Thymus (tissue), 11 donors: Measurements from ENCODE around the gene CEP295NL. TPM values are rescaled to one million over a fixed set of nuclear protein-coding genes. Genes with fewer than 3 reads are reported as not detected.
"Not testable (repeated sequence)": the region's sequence is repeated elsewhere in the genome, so short reads cannot be mapped to it uniquely, and the experiment has no call there.

ENCODE experiments used
- DNase-seq, 9 donors: peaks; one replicate each; pipeline ENCODE4 v3.0.0-alpha.2; 2013; ENCODE audit warnings: low spot score in 9 of 9, low read depth in 6 of 9, missing footprints in 1 of 9
- H3K27ac ChIP-seq, 2 donors: one replicate each; pipeline ENCODE4 v1.5.1; 2013; ENCODE audit warnings: control low read depth in 1 of 2, low read depth in 1 of 2, low read length in 1 of 2, mild to moderate bottlenecking in 1 of 2, moderate library complexity in 1 of 2
- H3K27me3 ChIP-seq, 2 donors: one replicate each; pipeline ENCODE4 v1.5.1; 2013; ENCODE audit warnings: low read length in 1 of 2; ENCODE audit not compliant: control insufficient read depth in 2 of 2, insufficient read depth in 1 of 2
- H3K36me3 ChIP-seq, 2 donors: one replicate each; pipeline ENCODE4 v1.5.1; 2013; ENCODE audit warnings: low read length in 1 of 2, mild to moderate bottlenecking in 1 of 2, moderate library complexity in 1 of 2; ENCODE audit not compliant: control insufficient read depth in 2 of 2, insufficient read depth in 2 of 2
- H3K4me1 ChIP-seq, 2 donors: one replicate each; pipeline ENCODE4 v1.5.1; 2013; ENCODE audit warnings: low read length in 2 of 2; ENCODE audit not compliant: control insufficient read depth in 2 of 2, insufficient read depth in 2 of 2
- H3K4me3 ChIP-seq, 2 donors: one replicate each; pipeline ENCODE4 v1.5.1; 2013; ENCODE audit warnings: low read length in 2 of 2, control low read depth in 1 of 2, mild to moderate bottlenecking in 1 of 2
- H3K9me3 ChIP-seq, 2 donors: one replicate each; pipeline ENCODE4 v1.5.1; 2013; ENCODE audit warnings: low read length in 1 of 2, mild to moderate bottlenecking in 1 of 2; ENCODE audit not compliant: control insufficient read depth in 2 of 2, insufficient read depth in 1 of 2
- WGBS: extraction: QIAGEN DNeasy Blood & Tissue Kit; methylation state at CpG from one replicate; pipeline ENCODE4 v1.1.7; 2013; 5-methylcytosine and 5-hydroxymethylcytosine counted together
- polyA plus RNA-seq: library from polyadenylated mRNA; stranded (reverse); fragments of 200-250 nt; gene quantifications from one replicate; pipeline ENCODE4 v1.2.3, GENCODE V29; 2013
- total RNA-seq: library from RNA; stranded (reverse); fragments of 120-200 nt; gene quantifications from one replicate; pipeline ENCODE4 v1.2.4, GENCODE V29; 2013
- donor health status: healthy.

Gene CEP295NL
- total and polyA plus RNA-seq, 2 donors, result 0.38 to 0.50 TPM

GRCh38 chr17:78911543-78911942, 8.5 kb upstream of the CEP295NL start:
- not testable (repeated sequence) for H3K9me3 ChIP-seq, H3K27me3 ChIP-seq, H3K27ac ChIP-seq, DNase-seq, H3K4me3 ChIP-seq
- WGBS, result 91% methylated on average over 7 of the region's 7 CpGs
- Histone ChIP-seq H3K36me3 (peaks cover 18 to 30% of the 10 kb centered on the region in 2 donors), H3K4me1 (peaks cover 10 to 23% of the 10 kb centered on the region in 2 donors)

- H3K27ac ChIP-seq, result no peak overlapping the region
- H3K27me3 ChIP-seq, result no peaks in the 10 kb centered on the region
- no peak for DNase-seq
- no peaks in the 10 kb centered on the region for H3K9me3 ChIP-seq
- 76% methylated on average over 11 of the region's 11 CpGs for WGBS
- peaks cover 18 to 32% of the 10 kb centered on the region in 2 donors for H3K36me3 ChIP-seq
- H3K4me1 ChIP-seq, result peaks cover 1 to 14% of the 10 kb centered on the region in 2 donors
- H3K4me3 ChIP-seq, result no peak overlapping the region
Measured at GRCh38 chr17:78910497-78911284, 7.7 kb upstream of the CEP295NL start.

- Histone ChIP-seq H3K9me3 (no peaks in the 10 kb centered on the region), H3K4me3 (no peak overlapping the region), H3K27ac (no peak overlapping the region), H3K27me3 (no peaks in the 10 kb centered on the region), H3K4me1 (peaks cover 12 to 23% of the 10 kb centered on the region in 2 donors), H3K36me3 (peaks cover 22 to 40% of the 10 kb centered on the region in 2 donors)
- 91% methylated on average over 4 of the region's 4 CpGs for WGBS
- no peak for DNase-seq
Measured at GRCh38 chr17:78908426-78908825, 5.4 kb upstream of the CEP295NL start.

DNA sequence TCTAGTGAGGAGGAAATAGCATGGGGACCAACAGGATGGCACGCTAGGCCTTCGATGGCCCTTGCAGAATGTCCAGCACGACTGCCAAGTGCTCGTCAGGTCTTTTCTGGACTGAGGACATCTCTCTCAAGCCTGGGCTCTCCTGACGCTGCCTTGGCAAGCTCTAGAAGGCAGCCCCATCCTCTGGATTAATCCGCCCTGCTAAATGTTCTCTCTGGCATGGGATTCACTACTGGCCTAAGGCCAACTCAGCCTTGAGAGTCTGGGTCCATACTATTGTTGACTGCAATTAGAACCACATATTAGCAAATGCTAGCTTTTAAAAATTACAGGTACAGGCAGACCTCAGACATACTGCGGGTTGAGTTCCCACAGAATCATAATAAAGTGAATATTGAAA, 2.5 kb upstream of the CEP295NL start:
- Histone ChIP-seq H3K4me1 (peaks cover 14 to 32% of the 10 kb centered on the region in 2 donors), H3K4me3 (no peak overlapping the region), H3K27ac (no peak overlapping the region), H3K9me3 (no peaks in the 10 kb centered on the region), H3K27me3 (no peaks in the 10 kb centered on the region), H3K36me3 (peaks cover 30 to 55% of the 10 kb centered on the region in 2 donors)
- no peak for DNase-seq
- 96% methylated on average over 7 of the region's 7 CpGs for WGBS

- H3K9me3 ChIP-seq, result no peaks in the 10 kb centered on the region
- DNase-seq, result no peak
- 89% methylated on average over 6 of the region's 6 CpGs for WGBS
- H3K4me3 ChIP-seq, result no peak overlapping the region
- H3K4me1 ChIP-seq, result peaks cover 14 to 32% of the 10 kb centered on the region in 2 donors
- H3K27ac ChIP-seq, result no peak overlapping the region
- peaks cover 30 to 58% of the 10 kb centered on the region in 2 donors for H3K36me3 ChIP-seq
- H3K27me3 ChIP-seq, result no peaks in the 10 kb centered on the region
Measured at GRCh38 chr17:78905116-78905515, 2.1 kb upstream of the CEP295NL start.

DNA sequence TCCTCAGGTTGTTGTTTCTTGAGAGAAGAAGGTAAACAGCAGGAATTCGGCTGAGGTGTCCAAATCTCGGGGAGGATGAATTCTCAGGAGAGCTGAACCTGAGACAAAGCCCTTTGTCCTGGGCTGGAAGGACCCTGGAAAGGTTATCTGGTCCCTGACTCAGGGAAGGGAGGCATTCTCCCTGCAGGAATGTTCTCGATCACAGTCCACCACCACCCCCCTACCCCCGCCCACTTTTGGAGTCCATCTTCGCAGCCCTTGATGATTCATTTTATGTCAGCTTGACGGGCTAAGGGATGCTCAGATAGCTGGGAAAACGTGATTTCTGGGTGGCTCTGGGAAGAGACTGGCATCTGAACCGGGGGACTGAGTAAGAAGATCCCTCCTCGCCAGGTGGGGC, 1.4 kb upstream of the CEP295NL start:
- no peak overlapping the region for H3K27ac ChIP-seq
- no peak overlapping the region for H3K4me3 ChIP-seq
- WGBS, result 97% methylated on average over 9 of the region's 9 CpGs
- no peaks in the 10 kb centered on the region for H3K9me3 ChIP-seq
- no peak for DNase-seq
- H3K36me3 ChIP-seq, result peaks cover 30 to 55% of the 10 kb centered on the region in 2 donors
- peaks cover 14 to 32% of the 10 kb centered on the region in 2 donors for H3K4me1 ChIP-seq
- H3K27me3 ChIP-seq, result no peaks in the 10 kb centered on the region

DNA sequence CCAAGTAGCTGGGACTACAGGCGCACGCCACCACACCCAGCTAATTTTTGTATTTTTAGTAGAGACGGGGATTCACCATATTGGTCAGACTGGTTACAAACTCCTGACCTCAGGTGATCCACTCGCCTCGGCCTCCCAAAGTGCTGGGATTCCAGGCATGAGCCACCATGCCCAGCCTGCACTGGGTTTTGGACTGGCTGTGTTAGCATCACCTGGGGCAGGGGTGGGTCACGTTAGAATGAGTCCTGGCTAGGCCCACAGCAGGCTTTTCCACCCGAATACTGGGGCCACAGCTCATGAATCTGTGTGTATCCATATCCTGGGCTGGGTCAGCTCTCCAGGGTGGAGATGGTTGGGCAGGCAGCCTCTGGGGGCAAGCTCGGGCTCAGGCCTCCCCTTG, 770 bp downstream of the CEP295NL start:
- 97% methylated on average over 8 of the region's 8 CpGs for WGBS
- peaks cover 14 to 25% of the 10 kb centered on the region in 2 donors for H3K4me1 ChIP-seq

GRCh38 chr17:78901806-78902205, 1.2 kb downstream of the CEP295NL start:
- DNase-seq, result no peak
- no peaks in the 10 kb centered on the region for H3K27me3 ChIP-seq
- H3K4me3 ChIP-seq, result no peak overlapping the region
- H3K9me3 ChIP-seq, result no peaks in the 10 kb centered on the region
- peaks cover 14 to 25% of the 10 kb centered on the region in 2 donors for H3K4me1 ChIP-seq
- WGBS, result 99% methylated on average over 10 of the region's 10 CpGs
- peaks cover 39 to 62% of the 10 kb centered on the region in 2 donors for H3K36me3 ChIP-seq
- no peak overlapping the region for H3K27ac ChIP-seq

More for the DNA sequence above, 770 bp downstream of the CEP295NL start:
- peaks cover 39 to 62% of the 10 kb centered on the region in 2 donors for H3K36me3 ChIP-seq
- not testable (repeated sequence) for H3K27me3 ChIP-seq, DNase-seq, H3K9me3 ChIP-seq, H3K4me3 ChIP-seq, H3K27ac ChIP-seq

- Histone ChIP-seq H3K27ac (no peak overlapping the region), H3K4me1 (peaks cover 14 to 29% of the 10 kb centered on the region in 2 donors), H3K9me3 (no peaks in the 10 kb centered on the region), H3K27me3 (no peaks in the 10 kb centered on the region), H3K36me3 (peaks cover 39 to 58% of the 10 kb centered on the region in 2 donors), H3K4me3 (no peak overlapping the region)
- 94% methylated on average over 29 of the region's 29 CpGs for WGBS
- DNase-seq, result no peak
Measured at GRCh38 chr17:78900816-78901215, 2.2 kb downstream of the CEP295NL start.
